ENCODE measurements around the gene AGPAT4. TPM values are rescaled to one million over a fixed set of nuclear protein-coding genes. Genes with fewer than 3 reads are reported as not detected.
A peak's percentile ranks its signal among the peaks of the same experiment; 100 is the strongest.

The AGPAT4 gene
- total RNA-seq, 1 experiment from 2014 or later, result 0.07 TPM

- POLR2A ChIA-PET (ENCODE audit: unreplicated experiment), result no interaction called here
Observed at GRCh38 chr6:161219680-161220079, 54.2 kb downstream of the AGPAT4 start.

GRCh38 chr6:161218222-161218621 lies 55.6 kb downstream of the AGPAT4 start:
- TF ChIP-seq EZH2 (IDR thresholded peaks at IDR 0.05; ENCODE audit: low read depth) (no peak), CTCF (conservative IDR thresholded peaks at IDR 0.05) (no peak)
- Histone ChIP-seq H3K4me2 (no peak overlapping the region), H2AFZ (no peak overlapping the region), H3K9me3 (ENCODE audit: insufficient read depth, low read depth) (no peaks in the 10 kb centered on the region), H3K36me3 (ENCODE audit: low read depth) (no peaks in the 10 kb centered on the region), H4K20me1 (ENCODE audit: insufficient read depth) (no peaks in the 10 kb centered on the region), H3K4me1 (replicated peaks; ENCODE audit: insufficient read depth) (no peaks in the 10 kb centered on the region), H3K4me3 (no peak overlapping the region), H3K27ac (no peak overlapping the region), H3K9me2 (ENCODE audit: insufficient read depth) (no peaks in the 10 kb centered on the region), H3K27me3 (ENCODE audit: insufficient read depth, low read depth) (0 out of 2 replicates have a peak, but pooled peaks cover 4% of the 10 kb centered on the region), H3K79me2 (ENCODE audit: low read depth) (no peaks in the 10 kb centered on the region), H3F3A (ENCODE audit: insufficient read depth, low read depth) (no peaks in the 10 kb centered on the region)
- intact Hi-C loops (cut with micrococcal nuclease; ENCODE audit: unreplicated experiment), result no loop called here
- POLR2A ChIA-PET (ENCODE audit: unreplicated experiment), result no interaction called here
- no TSS peak for BruUV-seq (replicated peaks)
- CTCF ChIA-PET, result no interaction called here
- DNase-seq, result no peak

More at GRCh38 chr6:161219680-161220079, 54.2 kb downstream of the AGPAT4 start:
- no peak for DNase-seq
- H3K4me2 ChIP-seq, result no peak overlapping the region
- H3K27ac ChIP-seq, result no peak overlapping the region
- H3K9me2 ChIP-seq (ENCODE audit: insufficient read depth), result no peaks in the 10 kb centered on the region
- no peak overlapping the region for H3K4me3 ChIP-seq
- H3K79me2 ChIP-seq (ENCODE audit: low read depth), result no peaks in the 10 kb centered on the region
- H3K36me3 ChIP-seq (ENCODE audit: low read depth), result no peaks in the 10 kb centered on the region
- 0 out of 2 replicates have a peak, but pooled peaks cover 4% of the 10 kb centered on the region for H3K27me3 ChIP-seq (ENCODE audit: insufficient read depth, low read depth)
- H3K9me3 ChIP-seq (ENCODE audit: insufficient read depth, low read depth), result no peaks in the 10 kb centered on the region
- no peaks in the 10 kb centered on the region for H3K4me1 ChIP-seq (replicated peaks; ENCODE audit: insufficient read depth)
- no peak overlapping the region for H2AFZ ChIP-seq
- no TSS peak for BruUV-seq (replicated peaks)
- CTCF ChIA-PET, result no interaction called here
- H4K20me1 ChIP-seq (ENCODE audit: insufficient read depth), result no peaks in the 10 kb centered on the region
- intact Hi-C loops (cut with micrococcal nuclease; ENCODE audit: unreplicated experiment), result no loop called here
- TF ChIP-seq EZH2 (IDR thresholded peaks at IDR 0.05; ENCODE audit: low read depth), result no peak
- H3F3A ChIP-seq (ENCODE audit: insufficient read depth, low read depth), result no peaks in the 10 kb centered on the region

DNA sequence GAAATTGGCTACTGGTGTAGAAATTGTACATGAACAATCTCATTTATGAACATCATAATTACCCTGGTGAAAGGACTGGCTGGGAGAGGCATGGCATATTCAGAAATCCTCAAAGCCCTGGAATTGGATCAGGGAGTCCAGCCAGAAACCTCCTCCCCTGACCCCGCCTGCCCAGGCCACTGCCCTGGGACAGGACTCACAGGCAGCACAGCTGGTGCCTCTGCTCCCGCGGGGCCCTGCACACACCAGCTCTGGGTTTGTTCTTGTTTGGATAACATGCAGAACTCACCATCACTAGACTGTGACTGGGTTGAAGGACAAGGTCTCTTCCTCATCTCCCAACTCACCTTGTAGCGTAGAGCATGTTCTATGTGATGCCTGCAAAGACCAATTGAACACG lies 56.2 kb downstream of the AGPAT4 start:
- no peaks in the 10 kb centered on the region for H4K20me1 ChIP-seq (ENCODE audit: insufficient read depth)
- no peak for DNase-seq
- H3K79me2 ChIP-seq (ENCODE audit: low read depth), result no peaks in the 10 kb centered on the region
- no TSS peak for BruUV-seq (replicated peaks)
- TF ChIP-seq EZH2 (IDR thresholded peaks at IDR 0.05; ENCODE audit: low read depth) (no peak), CTCF (conservative IDR thresholded peaks at IDR 0.05) (no peak)
- H3K4me1 ChIP-seq (replicated peaks; ENCODE audit: insufficient read depth), result no peaks in the 10 kb centered on the region
- H3K4me3 ChIP-seq, result no peak overlapping the region
- H2AFZ ChIP-seq, result no peak overlapping the region
- POLR2A ChIA-PET (ENCODE audit: unreplicated experiment), result no interaction called here
- H3K9me2 ChIP-seq (ENCODE audit: insufficient read depth), result no peaks in the 10 kb centered on the region
- H3F3A ChIP-seq (ENCODE audit: insufficient read depth, low read depth), result no peaks in the 10 kb centered on the region
- H3K4me2 ChIP-seq, result no peak overlapping the region
- intact Hi-C loops (cut with micrococcal nuclease; ENCODE audit: unreplicated experiment), result no loop called here
- H3K27ac ChIP-seq, result no peak overlapping the region
- 0 out of 2 replicates have a peak, but pooled peaks cover 4% of the 10 kb centered on the region for H3K27me3 ChIP-seq (ENCODE audit: insufficient read depth, low read depth)
- no peaks in the 10 kb centered on the region for H3K36me3 ChIP-seq (ENCODE audit: low read depth)
- no peaks in the 10 kb centered on the region for H3K9me3 ChIP-seq (ENCODE audit: insufficient read depth, low read depth)
- CTCF ChIA-PET, result no interaction called here

- H3K4me3 ChIP-seq, result peak overlapping the region; percentile 47; the same call in 1 of the 2 replicates
- no peaks in the 10 kb centered on the region for H3K9me2 ChIP-seq (ENCODE audit: insufficient read depth)
- POLR2A ChIA-PET (ENCODE audit: unreplicated experiment), result no interaction called here
- H3K36me3 ChIP-seq (ENCODE audit: low read depth), result no peaks in the 10 kb centered on the region
- H3K27ac ChIP-seq, result no peak overlapping the region
- H3F3A ChIP-seq (ENCODE audit: insufficient read depth, low read depth), result no peaks in the 10 kb centered on the region
- intact Hi-C loops (cut with micrococcal nuclease; ENCODE audit: unreplicated experiment), result no loop called here
- H3K27me3 ChIP-seq (ENCODE audit: insufficient read depth, low read depth), result 0 out of 2 replicates have a peak, but pooled peaks cover 2% of the 10 kb centered on the region
- no peak for DNase-seq
- no peaks in the 10 kb centered on the region for H3K79me2 ChIP-seq (ENCODE audit: low read depth)
- peaks cover 3% of the 10 kb centered on the region; the same call in 1 of the 2 replicates for H3K9me3 ChIP-seq (ENCODE audit: insufficient read depth, low read depth)
- no peaks in the 10 kb centered on the region for H4K20me1 ChIP-seq (ENCODE audit: insufficient read depth)
- no peak for TF ChIP-seq EZH2 (IDR thresholded peaks at IDR 0.05; ENCODE audit: low read depth)
- TF ChIP-seq CTCF (conservative IDR thresholded peaks at IDR 0.05), result no peak
- BruUV-seq (replicated peaks), result no TSS peak
- peak overlapping the region; percentile 64; the same call in 1 of the 2 replicates for H2AFZ ChIP-seq
- CTCF ChIA-PET, result no interaction called here
- H3K4me1 ChIP-seq (replicated peaks; ENCODE audit: insufficient read depth), result no peaks in the 10 kb centered on the region
- H3K4me2 ChIP-seq, result peak overlapping the region; percentile 67
Observed at GRCh38 chr6:161216616-161217205, 57.1 kb downstream of the AGPAT4 start.
